Osteocyte (in vitro differentiated cells): ENCODE data around the gene AGTRAP. TPM values are rescaled to one million over a fixed set of nuclear protein-coding genes. Genes with fewer than 3 reads are reported as not detected.

Experiments used
- DNase-seq: peaks from one replicate; pipeline ENCODE4 v3.0.0; 2021; ENCODE audit warnings: mixed read lengths; ENCODE audit not compliant: unreplicated experiment; ENCODE audit errors: extremely low spot score
- H3K27ac Mint-ChIP-seq: one replicate; pipeline ENCODE4 v1.8.0; 2021; ENCODE audit warnings: mild to moderate bottlenecking, mixed read lengths; ENCODE audit not compliant: unreplicated experiment
- H3K27me3 Mint-ChIP-seq: one replicate; pipeline ENCODE4 v1.8.0; 2021; ENCODE audit warnings: mixed read lengths; ENCODE audit not compliant: unreplicated experiment
- H3K36me3 Mint-ChIP-seq: one replicate; pipeline ENCODE4 v1.8.0; 2021; ENCODE audit warnings: mixed read lengths; ENCODE audit not compliant: unreplicated experiment
- H3K4me1 Mint-ChIP-seq: one replicate; pipeline ENCODE4 v1.8.0; 2021; ENCODE audit warnings: mixed read lengths; ENCODE audit not compliant: unreplicated experiment
- H3K4me3 Mint-ChIP-seq: one replicate; pipeline ENCODE4 v1.8.0; 2021; ENCODE audit warnings: mild to moderate bottlenecking, moderate library complexity, mixed read lengths; ENCODE audit not compliant: unreplicated experiment
- H3K9me3 Mint-ChIP-seq: one replicate; pipeline ENCODE4 v1.8.0; 2021; ENCODE audit warnings: mixed read lengths; ENCODE audit not compliant: unreplicated experiment
- total RNA-seq: library from RNA; stranded (reverse); gene quantifications from 2 replicates; pipeline ENCODE4 v1.2.1, GENCODE V29; 2021
- TF ChIP-seq, protein P1 (sequence below): fragments of 200-600 bp; sonication (generic); IDR thresholded peaks from 2 replicates; pipeline ENCODE4 v1.5.0; 2021; ENCODE audit warnings: antibody characterized with exemption, mild to moderate bottlenecking, moderate library complexity

The AGTRAP gene
- total RNA-seq, 1 donor from 2014 or later, result 25.4 TPM

DNA sequence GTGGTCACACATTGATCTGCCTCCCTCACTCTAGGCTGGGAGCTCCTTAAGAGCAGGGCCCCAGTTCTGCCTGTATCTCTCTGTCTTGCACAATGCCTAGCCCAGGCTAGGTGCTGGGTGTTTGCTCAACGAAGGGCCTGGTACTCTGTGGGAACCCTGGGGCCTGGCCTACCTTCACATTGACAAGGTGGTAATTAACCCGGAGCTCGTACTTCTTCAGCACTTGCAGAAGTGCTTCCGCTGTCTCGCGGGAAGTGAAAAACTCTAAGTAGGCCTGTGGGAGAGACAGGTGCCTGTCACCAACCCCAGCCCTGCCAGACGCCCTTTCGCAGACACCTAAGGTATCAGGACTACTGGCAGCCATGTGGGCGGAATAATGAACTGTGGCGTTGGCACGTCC, 56.2 kb downstream of the AGTRAP start:
- peaks cover 31% of the 10 kb centered on the region for H3K36me3 Mint-ChIP-seq
- H3K4me1 Mint-ChIP-seq, result peaks cover 42% of the 10 kb centered on the region
- TF ChIP-seq, protein P1, sequence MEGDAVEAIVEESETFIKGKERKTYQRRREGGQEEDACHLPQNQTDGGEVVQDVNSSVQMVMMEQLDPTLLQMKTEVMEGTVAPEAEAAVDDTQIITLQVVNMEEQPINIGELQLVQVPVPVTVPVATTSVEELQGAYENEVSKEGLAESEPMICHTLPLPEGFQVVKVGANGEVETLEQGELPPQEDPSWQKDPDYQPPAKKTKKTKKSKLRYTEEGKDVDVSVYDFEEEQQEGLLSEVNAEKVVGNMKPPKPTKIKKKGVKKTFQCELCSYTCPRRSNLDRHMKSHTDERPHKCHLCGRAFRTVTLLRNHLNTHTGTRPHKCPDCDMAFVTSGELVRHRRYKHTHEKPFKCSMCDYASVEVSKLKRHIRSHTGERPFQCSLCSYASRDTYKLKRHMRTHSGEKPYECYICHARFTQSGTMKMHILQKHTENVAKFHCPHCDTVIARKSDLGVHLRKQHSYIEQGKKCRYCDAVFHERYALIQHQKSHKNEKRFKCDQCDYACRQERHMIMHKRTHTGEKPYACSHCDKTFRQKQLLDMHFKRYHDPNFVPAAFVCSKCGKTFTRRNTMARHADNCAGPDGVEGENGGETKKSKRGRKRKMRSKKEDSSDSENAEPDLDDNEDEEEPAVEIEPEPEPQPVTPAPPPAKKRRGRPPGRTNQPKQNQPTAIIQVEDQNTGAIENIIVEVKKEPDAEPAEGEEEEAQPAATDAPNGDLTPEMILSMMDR, result no peak
- no peaks in the 10 kb centered on the region for H3K27me3 Mint-ChIP-seq
- H3K27ac Mint-ChIP-seq, result peak overlapping the region; percentile 89
- H3K9me3 Mint-ChIP-seq, result no peaks in the 10 kb centered on the region
- no peak overlapping the region for H3K4me3 Mint-ChIP-seq
- no peak for DNase-seq

DNA sequence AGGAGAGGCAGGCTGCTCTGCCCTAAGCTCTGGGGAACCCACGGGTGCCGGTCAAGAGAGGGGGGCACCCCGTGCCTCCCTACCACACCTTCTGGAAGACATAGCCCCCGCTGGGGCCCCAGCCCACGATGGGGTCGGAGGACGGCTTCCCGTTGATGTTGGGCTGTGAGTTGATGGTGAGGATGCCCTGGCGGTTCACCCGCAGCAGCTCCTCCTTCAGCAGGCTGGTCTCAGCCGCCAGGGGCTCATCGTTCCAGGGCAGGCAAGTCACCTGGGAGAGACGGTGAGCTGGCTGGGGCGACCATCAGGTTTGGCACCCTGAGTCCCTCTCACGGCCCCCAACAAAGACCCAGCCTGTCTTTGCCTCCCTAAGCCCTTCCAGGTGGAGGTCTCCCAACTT, 57.9 kb downstream of the AGTRAP start:
- Mint-ChIP-seq H3K27me3 (no peaks in the 10 kb centered on the region), H3K4me3 (no peak overlapping the region)
- no peak for DNase-seq

DNA sequence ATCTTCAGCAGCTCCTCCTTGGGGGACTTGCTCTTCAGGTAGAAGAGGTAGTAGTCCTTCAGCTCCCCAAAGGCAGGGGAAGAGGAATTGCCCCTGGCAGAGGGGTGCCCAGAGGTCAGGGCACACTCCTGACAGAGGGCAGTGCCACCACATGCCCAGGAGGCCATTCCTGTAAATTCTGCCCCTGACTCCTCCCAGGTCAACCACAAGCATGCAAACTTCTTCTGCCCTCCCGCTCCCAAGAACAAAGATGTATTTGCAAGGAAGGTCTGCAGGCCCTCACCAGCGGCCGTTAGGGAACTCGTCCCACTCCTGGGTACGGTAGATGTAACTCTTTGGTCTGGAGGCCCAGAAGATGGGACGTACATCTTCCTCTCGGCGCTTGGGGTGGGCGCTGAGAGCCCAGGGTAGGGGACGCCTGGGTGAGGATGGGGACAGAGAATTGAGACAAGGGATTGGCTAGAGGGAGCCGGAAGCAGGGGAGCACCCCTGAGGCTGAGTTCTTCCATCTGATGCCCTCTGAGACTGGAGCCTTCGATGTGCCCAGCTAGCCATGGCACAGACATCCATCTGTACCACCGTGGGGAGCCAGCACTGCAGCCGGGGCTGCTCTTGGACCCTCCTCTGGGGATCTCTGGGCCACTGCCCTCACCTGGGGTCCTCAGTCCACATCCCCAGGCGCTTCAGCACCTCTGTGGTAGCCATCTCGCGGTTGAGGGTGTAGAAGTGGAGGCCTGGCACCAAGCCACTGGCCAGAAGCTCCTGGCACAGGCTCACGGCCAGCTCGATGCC, 58.7 kb downstream of the AGTRAP start:
- peaks cover 31% of the 10 kb centered on the region for H3K36me3 Mint-ChIP-seq
- H3K4me1 Mint-ChIP-seq, result peaks cover 26% of the 10 kb centered on the region
- H3K9me3 Mint-ChIP-seq, result no peaks in the 10 kb centered on the region
- H3K27me3 Mint-ChIP-seq, result no peaks in the 10 kb centered on the region
- TF ChIP-seq, protein P1, result no peak
- no peak for DNase-seq
- H3K27ac Mint-ChIP-seq, result no peak overlapping the region
- H3K4me3 Mint-ChIP-seq, result no peak overlapping the region

More for the DNA sequence above, 57.9 kb downstream of the AGTRAP start:
- H3K27ac Mint-ChIP-seq, result no peak overlapping the region
- TF ChIP-seq, protein P1, result no peak
- peaks cover 29% of the 10 kb centered on the region for H3K4me1 Mint-ChIP-seq
- H3K36me3 Mint-ChIP-seq, result peaks cover 31% of the 10 kb centered on the region
- H3K9me3 Mint-ChIP-seq, result no peaks in the 10 kb centered on the region

DNA sequence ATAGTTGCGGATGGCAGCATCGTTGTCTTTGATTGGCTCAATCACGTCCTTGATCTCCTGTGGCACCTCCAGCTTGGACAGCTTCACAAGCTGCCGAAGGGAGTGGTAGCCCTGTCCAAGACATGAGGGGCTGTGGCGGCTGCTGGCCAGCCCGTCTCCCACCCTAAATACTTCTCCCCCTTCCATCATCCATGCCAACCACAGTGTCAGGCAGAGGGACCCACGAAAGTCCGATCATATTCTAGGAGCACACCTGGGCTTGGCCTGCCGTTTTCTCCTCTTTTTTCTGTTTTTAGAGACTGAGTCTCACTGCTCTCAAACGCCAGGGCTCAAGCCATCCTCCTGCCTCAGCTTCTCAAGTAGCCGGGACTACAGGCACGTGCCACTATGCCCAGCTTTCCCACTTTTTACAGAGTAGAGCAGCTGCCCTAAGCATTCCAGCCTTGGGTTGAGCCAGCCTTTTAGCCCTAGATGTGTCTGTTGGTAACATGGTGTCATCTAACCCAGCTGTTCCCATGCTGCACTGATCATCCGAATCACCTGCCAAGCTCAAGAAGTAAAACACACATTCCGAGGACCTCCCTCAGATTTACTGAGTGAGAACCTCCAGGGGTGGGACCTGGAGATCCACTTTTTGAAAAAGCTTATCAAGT, 59.4 kb downstream of the AGTRAP start:
- Mint-ChIP-seq H3K27ac (peak overlapping the region; percentile 1), H3K36me3 (peaks cover 34% of the 10 kb centered on the region), H3K9me3 (no peaks in the 10 kb centered on the region), H3K4me1 (peaks cover 24% of the 10 kb centered on the region), H3K27me3 (no peaks in the 10 kb centered on the region), H3K4me3 (no peak overlapping the region)
- no peak for DNase-seq
- TF ChIP-seq, protein P1, result no peak
